Vagina (tissue), 2 donors: ENCODE data around the gene BAHCC1.

ENCODE experiments used
- CTCF ChIP-seq, 3 experiments: fragments of 450-650 bp in 2 of 3; fragments of 200-600 bp in 1 of 3; sonication (generic) in 1 of 3; IDR thresholded peaks; one replicate each; pipeline ENCODE4 v1.5.1; 2017 to 2019; ENCODE audit warnings: antibody characterized with exemption in 3 of 3, mild to moderate bottlenecking in 2 of 3, moderate library complexity in 2 of 3
- POLR2AphosphoS5 ChIP-seq, 2 donors: sonication (generic); formaldehyde crosslinking; IDR thresholded peaks; one replicate each; pipeline ENCODE4 v1.9.0; 2017; ENCODE audit warnings: antibody characterized with exemption in 2 of 2, mild to moderate bottlenecking in 2 of 2, low read depth in 1 of 2; ENCODE audit not compliant: insufficient read depth in 1 of 2

DNA sequence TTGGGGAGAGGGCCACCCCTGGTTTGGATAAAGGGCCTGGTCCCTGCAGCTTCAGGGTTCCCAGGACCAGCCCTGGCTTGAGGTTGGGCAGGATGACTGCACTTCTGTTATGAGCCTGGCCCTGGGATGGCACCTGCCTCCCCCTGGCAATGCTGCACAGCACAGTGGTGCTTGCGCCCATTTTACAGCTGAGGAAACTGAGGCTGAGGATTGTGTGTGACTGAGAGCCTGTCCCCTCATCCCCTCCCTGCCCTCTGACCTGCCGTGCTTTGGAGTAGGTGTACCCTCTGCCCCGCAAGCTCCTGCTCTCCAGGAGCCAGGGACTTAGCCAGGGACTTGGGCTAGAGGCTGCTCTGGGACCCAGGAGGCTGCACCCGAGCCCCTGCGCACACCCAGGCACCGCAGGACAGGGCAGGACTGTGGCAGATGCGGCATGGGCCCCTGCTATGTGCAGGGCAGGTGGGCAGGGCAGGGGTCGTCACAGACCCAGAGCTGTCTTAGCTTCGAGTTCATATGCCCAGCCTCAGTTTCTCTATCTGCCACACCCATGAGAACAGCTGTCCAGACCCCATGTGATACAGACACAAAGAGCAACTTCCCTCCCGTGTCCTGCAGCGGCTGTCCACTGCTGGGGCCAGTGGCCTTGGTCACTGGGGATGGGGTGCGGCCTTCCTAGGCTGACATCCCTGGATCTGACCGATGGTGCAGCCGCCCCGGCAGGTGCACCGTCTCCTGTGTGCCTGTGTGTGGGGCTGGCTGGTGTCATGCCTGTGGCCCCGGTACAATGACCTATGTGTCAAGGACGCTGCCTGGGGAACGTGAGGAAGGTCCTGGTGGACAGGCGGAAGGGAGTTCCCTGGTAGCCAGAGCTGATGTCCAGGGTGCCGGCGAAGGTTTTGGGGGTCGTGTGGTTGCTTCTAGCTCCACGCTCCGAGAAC is 36.6 kb downstream of the BAHCC1 start:
- TF ChIP-seq CTCF (IDR thresholded peaks at IDR 0.05), result no peak
- no peak for TF ChIP-seq POLR2AphosphoS5 (IDR thresholded peaks at IDR 0.05; ENCODE audit: insufficient read depth in 1 of 2, low read depth in 1 of 2)
